GM10266 (cell line): ENCODE data around the gene RIN2.

ENCODE experiments used
- DNase-seq: peaks from one replicate; pipeline ENCODE4 v3.0.0; 2012; ENCODE audit errors: extremely low spot score
- TF ChIP-seq, protein P1 (sequence below): IDR thresholded peaks from 2 replicates; pipeline ENCODE4 v1.5.1; 2012; ENCODE audit warnings: mild to moderate bottlenecking, low read depth; ENCODE audit not compliant: control insufficient read depth, insufficient read depth; ENCODE audit errors: missing control alignments

The RIN2 gene

DNA sequence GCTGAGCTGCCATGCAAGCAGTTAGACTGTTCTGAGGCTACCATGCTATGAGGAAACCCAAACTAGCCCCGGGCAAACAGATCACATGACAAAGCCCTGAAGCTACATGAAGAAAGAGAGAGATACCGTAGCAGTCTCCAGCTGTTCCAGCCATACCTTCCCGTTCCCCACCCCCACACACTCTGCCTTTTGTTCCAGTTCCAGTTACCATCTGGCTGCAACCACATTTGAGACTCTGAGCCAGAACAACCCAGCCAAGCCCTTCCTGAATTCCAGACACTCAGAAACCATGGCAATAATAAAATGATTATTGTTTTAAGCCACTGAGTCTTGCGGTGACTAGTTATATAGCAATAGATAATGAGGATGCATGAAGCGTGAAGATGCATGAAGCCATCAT lies 28.3 kb downstream of the RIN2 start:
- no peak for DNase-seq
- TF ChIP-seq, protein P1, sequence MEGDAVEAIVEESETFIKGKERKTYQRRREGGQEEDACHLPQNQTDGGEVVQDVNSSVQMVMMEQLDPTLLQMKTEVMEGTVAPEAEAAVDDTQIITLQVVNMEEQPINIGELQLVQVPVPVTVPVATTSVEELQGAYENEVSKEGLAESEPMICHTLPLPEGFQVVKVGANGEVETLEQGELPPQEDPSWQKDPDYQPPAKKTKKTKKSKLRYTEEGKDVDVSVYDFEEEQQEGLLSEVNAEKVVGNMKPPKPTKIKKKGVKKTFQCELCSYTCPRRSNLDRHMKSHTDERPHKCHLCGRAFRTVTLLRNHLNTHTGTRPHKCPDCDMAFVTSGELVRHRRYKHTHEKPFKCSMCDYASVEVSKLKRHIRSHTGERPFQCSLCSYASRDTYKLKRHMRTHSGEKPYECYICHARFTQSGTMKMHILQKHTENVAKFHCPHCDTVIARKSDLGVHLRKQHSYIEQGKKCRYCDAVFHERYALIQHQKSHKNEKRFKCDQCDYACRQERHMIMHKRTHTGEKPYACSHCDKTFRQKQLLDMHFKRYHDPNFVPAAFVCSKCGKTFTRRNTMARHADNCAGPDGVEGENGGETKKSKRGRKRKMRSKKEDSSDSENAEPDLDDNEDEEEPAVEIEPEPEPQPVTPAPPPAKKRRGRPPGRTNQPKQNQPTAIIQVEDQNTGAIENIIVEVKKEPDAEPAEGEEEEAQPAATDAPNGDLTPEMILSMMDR = no peak

- TF ChIP-seq, protein P1 = no peak
- no peak for DNase-seq
These were observed 29.3 kb downstream of the RIN2 start for GRCh38 chr20:19787366-19787765.

- TF ChIP-seq, protein P1 = no peak
- no peak for DNase-seq
These were observed 31.0 kb downstream of the RIN2 start for GRCh38 chr20:19789009-19789408.

GRCh38 chr20:19789446-19789845 lies 31.4 kb downstream of the RIN2 start:
- DNase-seq = no peak
- TF ChIP-seq, protein P1 = no peak

- TF ChIP-seq, protein P1 = no peak
- no peak for DNase-seq
These were observed 33.8 kb downstream of the RIN2 start for GRCh38 chr20:19791887-19792286.

DNA sequence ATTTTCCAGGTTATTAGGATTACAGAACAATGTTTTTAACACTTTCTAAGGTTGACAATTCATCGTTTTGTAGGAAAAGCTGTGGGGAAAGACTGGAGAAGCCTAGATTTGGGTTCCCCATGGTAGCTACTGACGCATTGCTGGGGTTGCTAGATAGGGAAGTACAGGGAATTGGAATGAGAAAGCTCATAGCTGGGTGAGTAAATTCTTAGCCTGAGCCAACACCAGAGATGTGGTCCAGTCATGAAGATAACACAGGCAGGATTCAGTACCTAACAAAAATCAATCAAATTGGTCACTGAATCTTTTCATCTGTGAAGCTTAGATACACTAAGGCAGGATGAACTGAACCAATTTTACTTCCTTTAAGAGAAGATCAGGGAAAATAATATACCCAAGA lies 35.7 kb downstream of the RIN2 start:
- TF ChIP-seq, protein P1 = no peak
- DNase-seq = no peak

DNA sequence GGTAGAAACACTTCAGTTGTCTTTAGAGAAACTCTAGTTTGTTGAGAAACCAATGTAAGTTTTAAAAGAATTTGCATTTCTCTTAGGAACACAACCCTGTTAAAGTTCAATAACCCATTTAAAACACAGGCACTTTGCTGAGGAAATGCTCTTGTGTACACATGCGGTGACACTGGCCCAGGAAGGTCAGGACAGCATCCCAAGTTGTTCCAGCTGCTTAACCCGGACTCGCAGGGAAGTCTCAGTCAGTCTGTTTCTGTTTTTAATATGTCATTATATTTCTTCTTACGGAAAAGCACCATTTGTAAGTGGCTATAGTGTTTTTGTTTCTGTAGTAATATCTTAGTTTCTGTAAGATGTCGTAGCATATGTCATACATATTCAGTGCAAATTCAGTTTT lies 36.9 kb downstream of the RIN2 start:
- no peak for DNase-seq
- TF ChIP-seq, protein P1 = no peak

DNA sequence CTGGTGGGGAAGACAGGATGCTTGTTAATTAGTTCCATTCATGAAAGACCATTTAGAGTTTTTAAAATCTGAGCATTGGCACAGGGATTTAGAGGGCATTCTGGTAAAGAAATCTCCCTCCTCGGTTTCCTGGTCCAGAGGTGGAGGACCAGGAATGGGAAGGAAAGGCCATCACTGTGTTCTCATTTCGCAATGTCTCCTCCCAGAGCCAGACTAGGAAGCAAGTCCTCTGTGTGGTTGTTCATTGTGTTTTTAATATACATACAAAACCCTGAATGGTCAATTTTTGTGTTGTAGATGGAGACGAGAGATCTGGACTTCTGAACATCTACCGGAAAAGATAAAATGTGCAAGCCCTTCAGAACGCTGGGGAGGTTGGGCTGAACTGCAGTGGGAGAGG lies 41.3 kb downstream of the RIN2 start:
- DNase-seq = no peak
- TF ChIP-seq, protein P1 = no peak
